GM12891 (cell line): ENCODE measurements around the gene COG5.

ENCODE experiments used
- POLR2A ChIP-seq: IDR thresholded peaks from 2 replicates; pipeline ENCODE4 v1.6.1; 2011; ENCODE audit warnings: low read depth, low read length, control low read depth
- POLR2AphosphoS5 ChIP-seq: IDR thresholded peaks from 2 replicates; pipeline ENCODE4 v1.6.1; 2011; ENCODE audit warnings: low read depth, low read length, control low read depth
- SPI1 ChIP-seq: IDR thresholded peaks from 2 replicates; pipeline ENCODE4 v1.6.1; 2011; ENCODE audit warnings: low read depth, low read length, control low read depth

DNA sequence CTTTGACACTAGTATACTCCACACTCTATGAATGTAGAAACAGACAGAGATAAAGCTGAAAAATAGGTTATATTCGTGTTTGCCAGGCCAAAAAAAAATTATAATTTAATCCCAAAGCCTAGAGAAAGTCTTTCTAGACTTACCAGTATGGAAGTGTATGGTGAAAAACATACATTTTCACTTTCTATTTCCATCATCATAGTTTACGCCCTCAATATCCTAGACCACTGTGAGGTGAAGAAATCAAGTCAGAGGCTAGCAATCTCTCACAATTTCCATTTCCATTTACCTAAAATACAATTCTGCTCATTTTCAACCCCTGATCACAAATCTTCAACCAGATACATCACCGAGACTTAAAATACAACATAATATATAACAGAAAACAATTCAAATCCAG lies 77.7 kb downstream of the COG5 start:
- TF ChIP-seq POLR2A: no peak
- TF ChIP-seq POLR2AphosphoS5: no peak
- TF ChIP-seq SPI1: no peak
